HG02642 (cell line): ENCODE data around the gene FSTL4.

ENCODE experiments used
- ATAC-seq: cut with Tn5 transposase; IDR thresholded peaks from one replicate; pipeline ENCODE4 v1.9.1; 2021; ENCODE audit warnings: mild to moderate bottlenecking; ENCODE audit not compliant: unreplicated experiment, poor library complexity

FSTL4 gene

GRCh38 chr5:133289686-133290367 lies 322.5 kb downstream of the FSTL4 start:
- ATAC-seq = no peak

- no peak for ATAC-seq
Measured at GRCh38 chr5:133287500-133287899, 324.8 kb downstream of the FSTL4 start.

- no peak for ATAC-seq
Measured at GRCh38 chr5:133286483-133286882, 325.9 kb downstream of the FSTL4 start.

GRCh38 chr5:133285583-133286021 lies 326.7 kb downstream of the FSTL4 start:
- no peak for ATAC-seq

- ATAC-seq = no peak
Measured at GRCh38 chr5:133284306-133284705, 328.0 kb downstream of the FSTL4 start.

- no peak for ATAC-seq
Measured at GRCh38 chr5:133278317-133278716, 334.0 kb downstream of the FSTL4 start.

- no peak for ATAC-seq
Measured at GRCh38 chr5:133277744-133278143, 334.6 kb downstream of the FSTL4 start.

GRCh38 chr5:133276171-133276570 lies 336.2 kb downstream of the FSTL4 start:
- no peak for ATAC-seq

- no peak for ATAC-seq
Measured at GRCh38 chr5:133275631-133276030, 336.7 kb downstream of the FSTL4 start.

GRCh38 chr5:133274597-133274935 lies 337.8 kb downstream of the FSTL4 start:
- ATAC-seq = no peak

- no peak for ATAC-seq
Measured at GRCh38 chr5:133273661-133274596, 338.4 kb downstream of the FSTL4 start.

- ATAC-seq = no peak
Measured at GRCh38 chr5:133272345-133272744, 340.0 kb downstream of the FSTL4 start.

- ATAC-seq = no peak
Measured at GRCh38 chr5:133271606-133272005, 340.7 kb downstream of the FSTL4 start.

GRCh38 chr5:133269691-133270090 lies 342.6 kb downstream of the FSTL4 start:
- no peak for ATAC-seq

- ATAC-seq = no peak
Measured at GRCh38 chr5:133267601-133268000, 344.7 kb downstream of the FSTL4 start.

GRCh38 chr5:133266966-133267365 lies 345.4 kb downstream of the FSTL4 start:
- no peak for ATAC-seq

GRCh38 chr5:133266527-133266878 lies 345.8 kb downstream of the FSTL4 start:
- ATAC-seq = no peak

GRCh38 chr5:133265720-133266526 lies 346.4 kb downstream of the FSTL4 start:
- no peak for ATAC-seq

GRCh38 chr5:133265257-133265656 lies 347.1 kb downstream of the FSTL4 start:
- ATAC-seq = no peak

GRCh38 chr5:133262690-133263089 lies 349.7 kb downstream of the FSTL4 start:
- no peak for ATAC-seq

GRCh38 chr5:133261993-133262392 lies 350.3 kb downstream of the FSTL4 start:
- no peak for ATAC-seq
